Islet of Langerhans (tissue), 1 donor: ENCODE results near the gene KIAA0040.

Source experiments
- FAIRE-seq: peaks from one replicate; lab custom pipeline; 2011; peaks lifted over from hg19 to GRCh38; lab: Jason Lieb, UNC

The KIAA0040 gene

GRCh38 chr1:175169286-175170018, 23.1 kb downstream of the KIAA0040 start:
- FAIRE-seq: no peak

- FAIRE-seq: no peak
These were observed 23.8 kb downstream of the KIAA0040 start for GRCh38 chr1:175168782-175169181.

DNA sequence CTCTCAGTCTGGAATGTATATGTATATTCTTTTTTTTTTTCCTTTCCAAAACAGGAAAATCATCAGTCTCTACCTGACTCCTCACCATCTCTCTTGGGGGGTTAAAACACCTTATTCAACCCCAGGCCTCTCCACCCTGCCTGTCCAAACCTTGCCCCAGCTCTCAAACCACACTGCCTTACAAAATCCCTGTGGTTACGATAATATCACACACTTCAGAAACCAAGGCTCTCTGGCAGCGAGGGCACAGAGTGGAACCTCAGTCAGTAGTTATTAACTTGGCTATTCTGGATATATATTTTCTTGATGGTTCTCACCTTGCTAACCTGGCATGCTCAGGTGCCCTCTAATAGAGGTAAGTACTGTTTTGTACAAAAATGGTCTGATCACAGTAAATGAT, 24.7 kb downstream of the KIAA0040 start:
- no peak for FAIRE-seq

DNA sequence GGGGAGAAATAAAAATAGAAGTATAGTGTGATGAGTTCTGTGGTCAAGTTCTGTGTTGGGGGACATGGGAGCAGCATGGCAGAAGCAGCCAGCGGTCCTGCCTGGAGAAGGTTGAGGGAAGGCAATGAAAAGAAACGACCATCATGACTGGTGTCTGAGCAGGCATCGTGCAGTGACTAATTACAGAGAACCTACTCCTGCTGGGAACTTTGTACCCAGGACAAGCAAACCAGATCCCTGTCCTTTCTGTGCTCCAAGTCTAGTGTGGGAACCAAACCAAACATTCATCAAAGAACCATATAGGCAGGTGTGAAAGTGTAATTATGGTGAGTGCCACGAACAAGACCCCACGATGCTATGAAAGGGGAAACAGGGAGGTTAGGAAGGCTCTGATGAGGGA, 25.8 kb downstream of the KIAA0040 start:
- FAIRE-seq: no peak

DNA sequence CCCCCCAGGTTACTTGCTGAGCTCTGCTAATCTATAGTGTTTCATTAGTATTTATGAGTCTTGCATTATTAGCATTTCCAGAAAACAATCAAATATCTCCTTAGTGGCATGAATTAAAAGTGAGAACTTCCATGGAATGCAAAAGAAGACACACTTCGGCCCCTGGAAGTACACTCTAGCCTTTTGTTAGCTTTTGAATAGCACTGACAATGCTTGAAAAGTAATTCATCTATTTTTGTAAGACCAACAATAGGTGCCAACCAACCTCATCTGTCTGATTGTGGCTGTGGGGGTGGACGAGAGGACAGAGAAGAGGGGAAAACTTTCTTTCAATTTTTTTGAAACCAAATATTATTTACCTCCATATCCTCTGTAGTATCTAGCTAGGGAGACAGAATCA, 27.8 kb downstream of the KIAA0040 start:
- no peak for FAIRE-seq

GRCh38 chr1:175163702-175164101, 28.9 kb downstream of the KIAA0040 start:
- no peak for FAIRE-seq

- no peak for FAIRE-seq
These were observed 29.6 kb downstream of the KIAA0040 start for GRCh38 chr1:175162955-175163354.

GRCh38 chr1:175158170-175158591, 34.4 kb downstream of the KIAA0040 start:
- FAIRE-seq: no peak

DNA sequence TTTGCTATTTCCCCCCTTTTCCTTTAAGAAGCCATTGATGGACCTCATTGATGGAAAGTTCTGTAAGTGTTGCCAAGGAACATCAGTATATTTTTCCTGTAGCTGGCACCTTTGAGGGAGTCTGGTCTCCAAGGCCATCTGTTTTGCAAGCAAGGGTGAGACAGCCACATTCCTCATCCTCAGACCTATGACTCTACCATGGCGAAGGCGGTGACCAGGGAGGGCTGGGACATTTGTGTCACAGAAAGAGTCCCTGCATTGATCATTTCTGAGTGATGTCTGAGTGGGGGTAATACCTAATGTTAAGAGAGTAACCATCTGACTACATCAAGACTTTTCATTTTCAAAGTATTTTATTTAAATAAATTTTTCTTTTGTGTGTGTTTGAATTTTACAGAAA, 35.4 kb downstream of the KIAA0040 start:
- no peak for FAIRE-seq

DNA sequence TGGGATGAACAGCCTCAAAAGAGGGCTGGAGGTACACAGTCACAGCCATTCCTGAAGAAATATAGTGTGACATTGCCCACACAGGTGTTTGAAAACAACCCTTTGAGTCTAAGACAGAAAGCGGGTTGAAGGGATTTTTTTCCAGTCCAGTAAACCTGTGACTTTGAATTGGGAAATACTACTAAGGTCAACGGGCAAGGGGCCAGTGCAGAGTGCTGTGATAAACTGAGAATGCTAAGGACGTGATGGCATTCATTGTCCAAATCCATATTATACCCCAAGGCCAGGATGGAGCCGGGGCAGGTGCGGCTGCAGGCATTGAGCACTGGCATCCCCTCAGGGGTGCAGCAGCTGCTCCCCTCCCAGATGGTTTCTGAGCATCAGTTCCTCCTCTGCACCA, 36.6 kb downstream of the KIAA0040 start:
- no peak for FAIRE-seq

DNA sequence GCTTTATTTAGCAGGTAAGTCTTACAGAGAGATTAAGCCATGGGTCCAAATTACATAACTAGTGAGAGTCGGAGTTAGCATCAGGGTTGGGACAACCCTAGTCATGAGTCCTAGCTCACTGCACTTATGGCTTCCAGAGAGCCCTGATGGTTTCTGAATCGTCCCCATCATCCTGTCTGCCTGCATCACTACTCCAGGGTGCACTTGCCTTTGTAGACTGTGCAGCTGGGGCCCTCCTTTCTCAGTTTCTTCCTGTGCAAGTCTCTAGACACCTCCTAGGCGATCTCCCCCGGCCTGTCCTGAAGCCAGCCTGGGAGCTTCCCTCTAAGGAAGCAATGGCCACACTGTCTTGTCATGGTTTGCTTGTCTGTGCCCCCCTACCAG, 37.1 kb downstream of the KIAA0040 start:
- FAIRE-seq: no peak

DNA sequence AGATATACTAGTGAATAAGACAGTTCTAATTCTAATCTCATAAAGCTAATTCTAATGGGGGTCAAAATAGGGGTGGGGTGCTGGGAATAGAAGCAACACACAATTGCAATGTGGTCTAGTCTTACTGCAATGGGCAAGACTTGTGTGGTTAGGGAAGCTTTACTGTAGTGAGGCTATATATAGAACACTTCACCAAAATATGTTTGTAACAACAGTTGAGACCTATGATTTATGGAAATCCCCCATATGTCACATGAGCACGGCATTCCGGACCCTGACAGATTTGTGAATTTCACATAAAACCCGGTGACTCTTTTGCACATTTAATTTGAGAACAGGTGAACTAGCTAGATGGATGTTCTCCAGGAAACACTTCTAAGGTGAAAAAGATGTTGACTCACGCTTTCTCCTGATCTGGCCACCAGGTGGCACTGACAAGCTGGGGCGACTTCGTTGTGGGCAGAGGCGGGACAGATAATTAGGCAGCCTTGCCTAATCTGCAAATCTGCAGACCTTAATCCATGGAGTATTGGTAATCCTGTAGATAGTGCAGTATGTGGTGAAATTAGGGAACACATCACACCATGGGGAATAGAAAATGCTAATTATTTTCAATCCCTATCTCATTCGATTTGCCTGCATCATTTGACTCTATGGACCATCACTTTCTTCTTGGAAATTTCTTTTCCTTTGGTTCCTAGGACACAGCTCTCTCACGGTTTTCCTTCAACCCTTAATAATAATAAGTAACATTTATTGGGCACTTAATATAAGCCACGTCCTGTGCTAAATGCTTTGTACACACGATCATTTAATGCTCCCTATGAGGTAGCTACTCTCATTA, 37.7 kb downstream of the KIAA0040 start:
- FAIRE-seq: no peak

DNA sequence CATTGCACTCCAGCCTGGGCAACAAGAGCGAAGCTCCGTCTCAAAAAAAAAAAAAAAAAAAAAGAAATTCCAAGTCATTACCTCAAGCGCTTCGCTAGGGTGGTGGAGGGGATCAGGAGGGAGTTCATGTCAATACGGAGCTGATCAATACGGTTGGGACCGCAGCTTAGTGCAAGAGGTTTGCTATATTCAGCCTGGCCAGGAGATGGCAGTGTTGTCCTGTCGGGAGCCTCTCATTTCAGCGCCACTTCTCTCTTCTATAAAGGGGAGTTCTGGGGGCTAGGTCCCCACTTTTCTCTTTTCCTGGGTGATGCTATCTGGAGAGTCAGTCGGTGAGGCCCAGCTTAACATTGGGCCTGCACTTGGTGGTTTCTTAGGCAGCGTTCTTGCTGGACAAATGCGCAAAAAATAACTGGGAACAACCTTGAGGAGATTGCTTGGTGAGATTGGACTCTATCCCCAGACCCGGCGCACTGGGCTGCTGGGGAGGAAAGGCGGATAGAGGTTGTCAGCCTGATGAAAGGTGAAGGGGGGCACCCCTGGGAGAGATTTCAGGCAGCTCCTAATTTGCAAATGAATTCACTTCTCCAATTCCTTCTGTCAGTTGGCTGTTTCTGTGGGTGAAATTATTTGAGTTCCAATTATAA, 40.4 kb downstream of the KIAA0040 start:
- no peak for FAIRE-seq

- FAIRE-seq: no peak
These were observed 41.8 kb downstream of the KIAA0040 start for GRCh38 chr1:175150596-175151319.

DNA sequence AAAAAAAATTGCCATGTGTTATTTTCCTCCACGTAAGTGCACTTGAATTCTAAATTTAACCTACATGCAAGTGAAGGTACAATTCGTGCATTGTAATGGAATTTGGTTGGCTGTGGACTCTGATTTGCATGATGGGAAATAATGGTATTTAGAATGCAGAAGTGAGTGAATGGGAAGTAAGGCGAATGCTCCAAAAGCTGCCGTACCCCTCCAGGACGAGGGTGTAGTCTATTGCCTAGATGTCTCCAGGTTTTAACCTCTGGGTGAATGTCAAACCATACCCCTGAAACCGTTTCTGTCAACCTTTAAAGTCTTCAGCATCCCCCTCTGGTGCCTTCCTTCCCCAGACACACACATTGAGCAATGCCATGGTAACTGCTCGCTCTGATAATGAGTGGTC, 44.5 kb downstream of the KIAA0040 start:
- FAIRE-seq: no peak

- no peak for FAIRE-seq
These were observed 45.0 kb downstream of the KIAA0040 start for GRCh38 chr1:175147569-175147968.

DNA sequence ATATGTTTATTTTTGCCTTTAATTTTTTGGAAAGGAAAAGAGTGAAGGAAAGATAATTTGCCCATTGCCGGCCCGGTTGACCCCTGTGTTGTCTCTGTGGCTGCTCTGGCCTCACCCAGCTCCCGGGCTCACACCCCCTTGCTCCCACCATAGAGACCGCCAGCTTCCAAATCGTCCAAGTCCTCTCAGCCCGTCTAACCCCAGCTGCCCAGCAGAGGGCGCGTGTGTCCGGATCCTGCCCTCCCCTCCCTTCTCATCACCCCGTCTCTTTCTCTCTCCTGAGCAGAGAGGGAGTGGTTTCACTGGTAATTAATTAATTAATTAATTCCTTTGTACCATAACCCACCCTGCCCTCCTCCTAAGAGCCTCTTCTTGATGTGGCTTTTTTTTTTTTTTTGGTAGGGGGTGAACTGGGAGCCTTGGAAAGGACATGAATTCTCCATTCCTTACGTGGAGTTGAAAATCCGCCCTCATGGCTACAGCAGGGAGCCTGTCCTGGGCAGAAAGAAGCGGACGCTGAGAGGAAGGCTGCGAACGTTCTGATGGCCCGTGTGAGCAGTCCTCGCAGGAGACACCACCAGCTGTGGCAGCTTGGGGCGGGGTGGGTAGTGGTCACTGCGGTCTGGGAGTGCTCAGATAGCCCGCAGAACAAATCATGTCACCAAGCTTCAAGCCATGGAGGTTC, 45.9 kb downstream of the KIAA0040 start:
- FAIRE-seq: no peak

GRCh38 chr1:175145899-175146528, 46.6 kb downstream of the KIAA0040 start:
- FAIRE-seq: no peak

DNA sequence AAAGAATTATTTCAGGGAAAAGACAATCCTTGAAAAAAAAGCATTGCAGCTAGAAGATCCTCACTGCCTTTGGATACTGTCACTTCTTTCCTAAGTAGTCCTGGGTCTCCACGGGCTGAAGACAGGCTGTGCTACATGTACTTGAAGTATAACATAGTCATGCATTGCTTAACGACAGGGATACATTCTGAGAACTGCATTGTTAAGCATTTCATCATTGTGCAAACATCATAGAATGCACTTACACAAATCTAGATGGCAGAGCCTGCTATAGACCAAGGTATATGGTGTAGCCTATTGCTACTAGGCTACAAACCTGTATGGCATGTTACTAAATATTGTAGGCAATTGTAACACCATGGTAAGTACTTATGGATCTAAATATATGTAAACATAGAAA, 54.0 kb downstream of the KIAA0040 start:
- FAIRE-seq: no peak

GRCh38 chr1:175137369-175137768, 55.2 kb downstream of the KIAA0040 start:
- no peak for FAIRE-seq

DNA sequence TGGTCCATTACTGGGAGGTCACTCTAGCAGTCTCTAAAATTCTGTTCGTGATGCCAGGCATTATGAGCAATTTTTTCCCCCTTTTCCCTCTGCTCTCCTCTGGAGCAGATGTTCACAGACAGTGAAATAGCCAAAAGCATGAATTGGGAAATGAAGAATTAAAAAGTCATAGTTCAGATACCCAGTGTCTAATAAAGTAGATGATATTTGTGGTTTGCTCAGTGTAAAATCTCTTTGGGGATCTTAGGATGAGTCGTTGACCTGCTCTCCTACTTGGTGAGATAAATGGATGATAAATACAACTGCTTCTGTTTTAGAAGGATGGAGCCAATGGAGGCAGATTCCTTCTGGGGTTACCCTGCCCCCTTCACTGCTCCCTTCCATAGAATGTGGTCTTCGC, 56.3 kb downstream of the KIAA0040 start:
- no peak for FAIRE-seq
